NCI-H2196 treated with DMSO at 0.1 percent for 48 hours (cell line): ENCODE measurements around the gene CD1C.
"Not testable (repeated sequence)": the region's sequence is repeated elsewhere in the genome, so short reads cannot be mapped to it uniquely, and the experiment has no call there.

Experiments
- DNase-seq: peaks from one replicate; lab custom pipeline; 2025; ENCODE audit not compliant: unreplicated experiment; lab: John Stamatoyannopoulos, UW

CD1C gene

DNA sequence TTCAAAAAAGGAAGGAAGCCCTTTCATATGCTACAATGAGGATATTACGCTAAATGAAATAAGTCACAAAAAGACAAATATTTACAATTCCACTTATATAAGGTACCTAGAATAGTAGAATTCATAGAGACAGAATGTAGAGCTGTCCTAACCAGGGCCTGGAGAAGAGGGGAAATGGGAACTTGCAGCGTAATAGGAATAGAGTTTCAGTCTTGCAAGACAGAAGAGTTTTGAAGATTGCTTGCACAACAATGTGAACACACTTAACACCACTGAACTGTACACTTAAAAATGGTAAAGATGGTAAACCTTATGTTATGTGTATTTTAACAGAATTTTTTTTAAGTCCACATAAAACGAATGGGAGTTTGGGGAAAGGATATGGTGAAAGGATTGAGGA, 38.7 kb downstream of the CD1C start:
- no peak for DNase-seq

DNA sequence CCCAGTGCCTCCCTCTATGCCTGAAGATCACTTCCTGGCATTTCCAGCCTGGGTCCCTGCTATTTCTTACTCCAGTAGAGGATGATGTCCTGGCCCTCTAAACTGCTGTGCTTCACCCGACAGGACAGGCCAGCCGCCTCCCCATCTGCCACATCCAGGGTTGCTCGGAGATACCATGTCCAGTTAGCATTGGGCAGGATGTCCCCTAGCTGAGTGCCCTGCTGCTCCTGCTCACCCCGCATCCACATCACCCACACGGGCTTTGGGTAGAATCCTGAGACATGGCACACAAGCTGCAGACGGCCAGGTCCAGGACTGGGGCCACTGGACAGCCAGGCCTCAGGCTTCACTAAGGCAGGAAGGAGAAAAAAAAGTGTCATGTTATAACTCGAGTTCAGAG, 39.6 kb downstream of the CD1C start:
- no peak for DNase-seq

- DNase-seq, result no peak
Observed at GRCh38 chr1:158329733-158330132, 40.0 kb downstream of the CD1C start.

GRCh38 chr1:158330391-158331105, 40.8 kb downstream of the CD1C start:
- no peak for DNase-seq

GRCh38 chr1:158331106-158331425, 41.3 kb downstream of the CD1C start:
- DNase-seq, result no peak

GRCh38 chr1:158331481-158332150, 41.9 kb downstream of the CD1C start, which contains the start of gene CD1B:
Gene CD1B, minus strand, starts transcription at chr1:158331531. Its CDS starts 108 bp downstream, at chr1:158331423.
- no peak for DNase-seq

DNA sequence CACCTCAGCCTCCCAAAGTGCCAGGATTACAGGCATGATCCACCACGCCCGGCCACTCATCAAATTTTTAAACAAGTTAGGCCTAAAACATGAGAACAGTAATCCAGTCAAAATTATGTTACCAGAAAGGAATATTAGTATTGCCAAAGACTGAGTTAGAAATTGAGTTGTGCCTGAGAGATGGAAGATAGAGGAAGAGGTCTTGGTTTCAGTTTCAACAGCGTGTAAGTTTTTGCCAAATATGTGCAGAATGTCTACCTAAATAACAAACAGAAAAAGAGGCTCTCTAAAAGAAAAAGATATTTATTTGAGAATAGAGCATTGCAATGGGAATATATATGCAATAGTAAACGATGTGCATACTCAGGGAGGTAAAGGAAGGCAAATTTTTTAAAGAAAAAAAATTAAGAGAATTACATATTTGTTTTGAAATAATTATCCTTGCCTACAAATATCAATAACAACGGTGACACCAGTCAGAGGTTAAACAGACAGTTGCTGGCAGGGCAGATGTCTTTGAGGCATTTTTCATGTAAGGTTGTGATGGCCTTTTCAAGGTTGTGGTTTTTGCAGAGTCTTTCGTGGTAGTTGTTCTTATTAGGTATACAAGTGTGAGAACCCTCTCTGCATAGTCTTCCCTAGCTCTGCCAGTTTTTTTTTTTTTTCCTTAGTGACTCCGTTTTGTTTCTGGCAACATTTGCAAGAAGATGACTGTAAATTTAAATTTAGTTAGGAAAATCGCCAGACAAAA, 43.9 kb downstream of the CD1C start:
- no peak for DNase-seq

DNA sequence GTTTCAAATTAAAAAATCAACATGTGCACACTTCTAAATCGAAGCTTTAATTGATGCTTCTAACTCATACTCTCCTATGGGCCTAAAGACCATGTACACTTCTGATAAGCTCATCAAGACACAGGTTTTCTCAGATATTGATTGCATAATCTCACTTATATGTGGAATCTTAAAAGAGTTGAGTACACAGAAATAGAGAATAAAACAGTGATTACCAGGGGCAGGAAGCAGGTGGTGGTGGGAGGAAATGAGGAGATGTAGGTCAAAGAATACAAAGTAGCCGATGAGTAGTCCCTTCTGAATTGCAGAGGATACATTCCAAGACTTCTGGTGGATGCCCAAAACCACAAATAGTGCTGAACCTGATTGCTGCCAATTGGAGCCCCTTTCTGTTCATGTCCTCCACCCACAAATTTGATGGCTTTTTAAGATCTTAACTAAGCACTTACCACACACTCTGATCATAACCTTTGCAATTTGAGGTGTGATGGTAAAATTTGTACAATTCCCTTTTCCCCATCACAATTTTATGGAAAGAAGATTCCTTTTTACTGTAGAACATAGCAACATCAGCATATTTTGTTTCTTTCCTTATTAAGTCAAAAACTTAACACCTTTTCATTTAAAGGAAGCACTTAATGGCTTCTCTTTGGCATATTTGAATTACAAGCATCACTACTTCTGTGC, 44.9 kb downstream of the CD1C start:
- no peak for DNase-seq

GRCh38 chr1:158335213-158335532, 45.5 kb downstream of the CD1C start:
- no peak for DNase-seq

GRCh38 chr1:158336413-158336812, 46.7 kb downstream of the CD1C start:
- DNase-seq, result not testable (repeated sequence)
